Measurements from ENCODE around the gene ARHGEF4. TPM values are rescaled to one million over a fixed set of nuclear protein-coding genes. Genes with fewer than 3 reads are reported as not detected.
A peak's percentile ranks its signal among the peaks of the same experiment; 100 is the strongest.

Gene ARHGEF4
- total and polyA plus RNA-seq, 8 donors = 16.3 to 58.2 (median 19.8) TPM

DNA sequence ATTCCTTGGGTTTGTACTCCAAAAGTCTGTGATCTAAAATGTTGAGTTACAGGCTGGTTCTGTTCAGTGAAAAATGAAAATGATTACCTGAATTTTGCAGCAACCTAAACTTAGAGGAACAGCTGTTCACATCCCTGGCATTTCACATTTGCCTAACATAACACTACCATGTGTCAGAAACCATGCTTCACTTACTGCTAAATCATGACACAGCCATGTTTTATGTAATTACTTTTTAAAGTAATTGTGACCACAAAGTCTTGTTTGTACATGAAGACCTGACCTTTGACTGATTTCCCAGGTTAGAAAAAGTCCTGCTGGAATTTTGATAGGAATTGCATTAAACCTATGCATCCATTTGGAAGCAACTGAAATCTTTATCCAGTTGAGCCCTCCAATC, 177.4 kb downstream of the ARHGEF4 start:
- no peak for ATAC-seq
- FAIRE-seq = no peak
- H3K36me3 ChIP-seq = no peaks in the 10 kb centered on the region
- no peak for DNase-seq
- no peak overlapping the region for H3K4me3 ChIP-seq
- H3K27me3 ChIP-seq = no peaks in the 10 kb centered on the region
- intact Hi-C loops (cut with DNase I) = no loop called here
- TF ChIP-seq, protein P1, sequence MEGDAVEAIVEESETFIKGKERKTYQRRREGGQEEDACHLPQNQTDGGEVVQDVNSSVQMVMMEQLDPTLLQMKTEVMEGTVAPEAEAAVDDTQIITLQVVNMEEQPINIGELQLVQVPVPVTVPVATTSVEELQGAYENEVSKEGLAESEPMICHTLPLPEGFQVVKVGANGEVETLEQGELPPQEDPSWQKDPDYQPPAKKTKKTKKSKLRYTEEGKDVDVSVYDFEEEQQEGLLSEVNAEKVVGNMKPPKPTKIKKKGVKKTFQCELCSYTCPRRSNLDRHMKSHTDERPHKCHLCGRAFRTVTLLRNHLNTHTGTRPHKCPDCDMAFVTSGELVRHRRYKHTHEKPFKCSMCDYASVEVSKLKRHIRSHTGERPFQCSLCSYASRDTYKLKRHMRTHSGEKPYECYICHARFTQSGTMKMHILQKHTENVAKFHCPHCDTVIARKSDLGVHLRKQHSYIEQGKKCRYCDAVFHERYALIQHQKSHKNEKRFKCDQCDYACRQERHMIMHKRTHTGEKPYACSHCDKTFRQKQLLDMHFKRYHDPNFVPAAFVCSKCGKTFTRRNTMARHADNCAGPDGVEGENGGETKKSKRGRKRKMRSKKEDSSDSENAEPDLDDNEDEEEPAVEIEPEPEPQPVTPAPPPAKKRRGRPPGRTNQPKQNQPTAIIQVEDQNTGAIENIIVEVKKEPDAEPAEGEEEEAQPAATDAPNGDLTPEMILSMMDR (IDR thresholded peaks at IDR 0.05) = no peak
- no peak overlapping the region for H3K27ac ChIP-seq
- no peaks in the 10 kb centered on the region for H3K9me3 ChIP-seq
- peaks cover 0 to 12% (median 3%) of the 10 kb centered on the region in 3 donors for H3K4me1 ChIP-seq

DNA sequence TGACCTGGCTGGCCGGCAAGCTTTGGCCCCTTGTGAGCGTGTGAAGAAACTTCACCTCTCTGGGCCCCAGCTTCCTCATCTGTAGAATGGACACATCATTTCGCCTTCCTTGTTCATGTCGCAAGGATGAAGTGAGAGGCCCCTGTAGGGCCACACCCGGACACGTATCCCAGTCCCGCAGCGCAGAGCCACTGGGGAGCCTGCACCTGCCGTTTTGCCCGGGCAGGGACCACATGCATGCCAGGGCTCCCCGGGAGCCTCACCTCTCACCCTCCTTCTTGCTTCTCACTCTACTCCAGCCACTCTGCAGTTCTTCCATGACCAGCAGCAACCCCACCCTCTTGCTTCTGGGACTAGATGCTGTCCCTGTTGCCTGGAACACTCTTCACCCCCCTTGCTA, 179.1 kb downstream of the ARHGEF4 start:
- TF ChIP-seq, protein P1 (IDR thresholded peaks at IDR 0.05) = no peak
- Histone ChIP-seq H3K27ac (no peak overlapping the region), H3K4me3 (no peak overlapping the region), H3K9me3 (no peaks in the 10 kb centered on the region), H3K4me1 (peaks cover 0 to 12% (median 3%) of the 10 kb centered on the region in 3 donors), H3K36me3 (no peaks in the 10 kb centered on the region), H3K27me3 (no peaks in the 10 kb centered on the region)
- intact Hi-C loops (cut with DNase I) = no loop called here
- 92% methylated on average over 11 of the region's 11 CpGs for WGBS, 2 donors
- no peak for FAIRE-seq
- DNase-seq = peak in 1 of 6 donors; percentile 66
- no peak for ATAC-seq

DNA sequence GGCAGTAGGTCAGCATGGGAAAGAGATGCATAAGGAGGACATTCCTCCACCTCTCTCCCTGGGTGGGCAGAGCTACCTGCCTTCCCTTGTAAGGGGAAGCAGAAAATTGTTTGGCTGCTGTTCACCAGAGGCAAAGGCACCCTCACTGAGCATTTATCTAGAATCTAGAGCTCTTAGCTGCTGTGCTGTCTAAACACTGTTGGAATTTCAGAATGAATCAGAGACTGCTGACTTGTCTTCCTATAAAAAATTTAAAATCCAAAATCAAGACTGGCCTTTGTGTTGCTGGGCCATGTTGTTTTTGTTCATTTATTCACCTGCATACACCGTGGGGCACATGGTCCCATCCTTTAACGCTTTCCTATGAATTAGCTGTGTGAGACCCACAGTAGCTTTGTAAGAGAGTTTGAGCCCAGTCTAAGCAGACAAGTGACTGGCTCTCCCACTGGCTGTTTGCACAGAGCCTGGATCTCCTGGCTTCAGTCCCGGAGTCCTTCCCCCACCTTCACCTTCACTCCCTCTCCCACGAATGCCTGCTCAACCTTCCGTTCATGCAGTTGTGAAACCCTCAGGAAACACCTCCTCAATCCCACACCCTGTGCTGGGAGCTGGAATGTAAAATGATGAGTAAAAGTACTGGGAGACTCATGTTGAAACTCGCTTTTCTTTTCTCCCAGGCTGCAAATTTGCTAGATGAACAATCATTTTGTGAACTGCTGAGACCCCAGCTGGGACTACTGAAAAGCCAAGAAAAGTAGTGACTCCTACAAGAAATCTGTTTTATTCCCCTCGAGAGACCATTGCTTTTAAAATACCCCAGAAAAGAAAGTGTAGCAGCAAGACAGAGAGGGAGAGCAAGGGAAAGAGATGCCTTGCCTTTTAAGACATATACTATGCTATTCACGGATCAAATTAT, 180.4 kb downstream of the ARHGEF4 start:
- Histone ChIP-seq H3K36me3 (no peaks in the 10 kb centered on the region), H3K4me1 (peaks cover 0 to 12% (median 3%) of the 10 kb centered on the region in 3 donors), H3K27me3 (no peaks in the 10 kb centered on the region), H3K27ac (no peak overlapping the region), H3K4me3 (no peak overlapping the region), H3K9me3 (no peaks in the 10 kb centered on the region)
- 23 to 25% methylated on average over 8 of the region's 8 CpGs for WGBS, 2 donors
- DNase-seq (peak in 3 of 6 donors; percentile 40 to 47 (median 46)), ATAC-seq (peak; percentile 76 to 91 (median 84)), FAIRE-seq (no peak)
- intact Hi-C loops (cut with DNase I) = no loop called here
- TF ChIP-seq, protein P1 (IDR thresholded peaks at IDR 0.05) = no peak

DNA sequence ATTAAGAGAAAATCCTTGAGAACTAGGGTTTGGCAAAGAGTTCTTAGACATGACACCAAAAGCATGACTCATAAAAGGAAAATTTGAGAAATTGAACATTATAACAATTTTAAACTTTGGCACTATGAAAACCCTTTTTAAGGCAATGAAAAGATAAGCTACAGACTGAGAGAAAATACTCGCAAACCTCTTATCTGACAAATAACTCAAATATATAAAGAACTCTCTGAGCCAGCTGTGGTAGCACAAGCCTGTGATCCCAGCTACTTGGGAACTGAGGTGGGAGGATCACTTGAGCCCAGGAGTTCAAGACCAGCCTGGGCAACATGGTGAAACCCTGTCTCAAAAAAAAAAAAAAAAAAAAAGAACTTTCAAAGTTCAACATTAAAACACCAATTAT, 186.0 kb downstream of the ARHGEF4 start:
- H3K27ac ChIP-seq = no peak overlapping the region
- no peak overlapping the region for H3K4me3 ChIP-seq
- ATAC-seq = no peak
- no peaks in the 10 kb centered on the region for H3K4me1 ChIP-seq
- TF ChIP-seq, protein P1 (IDR thresholded peaks at IDR 0.05) = no peak
- intact Hi-C loops (cut with DNase I) = no loop called here
- H3K27me3 ChIP-seq = no peaks in the 10 kb centered on the region
- no peaks in the 10 kb centered on the region for H3K9me3 ChIP-seq
- H3K36me3 ChIP-seq = no peaks in the 10 kb centered on the region
- WGBS, 2 donors = 15 to 41% methylated on average over 1 of the region's 1 CpG
- DNase-seq = no peak
- no peak for FAIRE-seq

DNA sequence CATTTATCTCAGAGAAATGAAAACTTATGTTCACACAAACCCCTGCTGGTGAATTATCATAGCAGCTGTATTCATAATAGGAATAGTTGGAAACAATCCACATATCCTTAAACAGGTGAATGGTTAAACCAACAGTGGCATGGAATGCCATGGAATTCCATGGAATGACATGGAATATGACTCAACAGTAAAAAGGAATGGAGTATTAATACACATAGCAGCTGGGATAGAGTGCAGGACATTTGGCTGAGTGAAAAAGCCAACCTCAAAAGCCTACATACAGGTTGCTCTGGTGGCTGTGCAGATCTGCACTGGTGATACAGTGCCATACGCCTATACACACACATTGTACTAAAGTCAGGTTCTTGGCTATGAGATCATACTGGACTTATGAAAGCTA, 187.0 kb downstream of the ARHGEF4 start:
- Histone ChIP-seq H3K4me3 (no peak overlapping the region), H3K4me1 (no peaks in the 10 kb centered on the region), H3K27me3 (no peaks in the 10 kb centered on the region), H3K9me3 (no peaks in the 10 kb centered on the region), H3K36me3 (no peaks in the 10 kb centered on the region), H3K27ac (no peak overlapping the region)
- intact Hi-C loops (cut with DNase I) = no loop called here
- FAIRE-seq (no peak), DNase-seq (no peak), ATAC-seq (no peak)
- 86 to 93% methylated on average over 1 of the region's 1 CpG for WGBS, 2 donors
- TF ChIP-seq, protein P1 (IDR thresholded peaks at IDR 0.05) = no peak
